Measurements from ENCODE around the gene CDH1. TPM values are rescaled to one million over a fixed set of nuclear protein-coding genes. Genes with fewer than 3 reads are reported as not detected.
A peak's percentile ranks its signal among the peaks of the same experiment; 100 is the strongest.

The CDH1 gene
- polyA plus RNA-seq, 1 of the 3 experiments (the other 2 are of a cell fraction): not detected

DNA sequence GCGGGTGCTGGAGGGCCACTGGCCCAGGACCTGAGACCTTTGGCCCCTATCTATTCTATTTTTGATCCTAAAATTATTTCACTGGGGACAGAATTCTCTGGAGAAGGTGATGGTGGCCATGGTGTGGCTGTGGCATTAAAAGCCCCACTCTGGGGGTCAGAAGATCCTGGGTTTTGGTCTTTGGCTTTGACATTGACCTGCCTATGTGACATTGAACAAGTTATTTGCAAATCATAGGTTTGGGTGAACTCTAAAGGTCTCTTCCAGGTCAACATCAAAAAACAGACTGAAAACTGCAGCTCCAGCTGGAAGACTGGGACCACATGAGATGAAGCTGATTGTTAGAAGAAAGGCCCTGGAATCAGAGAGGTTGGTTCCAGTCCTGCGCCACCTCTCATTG is 2.3 kb upstream of the CDH1 start (continued):
- TF ChIP-seq, protein P1, sequence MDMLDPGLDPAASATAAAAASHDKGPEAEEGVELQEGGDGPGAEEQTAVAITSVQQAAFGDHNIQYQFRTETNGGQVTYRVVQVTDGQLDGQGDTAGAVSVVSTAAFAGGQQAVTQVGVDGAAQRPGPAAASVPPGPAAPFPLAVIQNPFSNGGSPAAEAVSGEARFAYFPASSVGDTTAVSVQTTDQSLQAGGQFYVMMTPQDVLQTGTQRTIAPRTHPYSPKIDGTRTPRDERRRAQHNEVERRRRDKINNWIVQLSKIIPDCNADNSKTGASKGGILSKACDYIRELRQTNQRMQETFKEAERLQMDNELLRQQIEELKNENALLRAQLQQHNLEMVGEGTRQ (IDR thresholded peaks at IDR 0.05; ENCODE audit: borderline replicate concordance, low read depth, low read length): no peak
- TF ChIP-seq RXRA (IDR thresholded peaks at IDR 0.05; ENCODE audit: borderline replicate concordance, low read depth): no peak

DNA sequence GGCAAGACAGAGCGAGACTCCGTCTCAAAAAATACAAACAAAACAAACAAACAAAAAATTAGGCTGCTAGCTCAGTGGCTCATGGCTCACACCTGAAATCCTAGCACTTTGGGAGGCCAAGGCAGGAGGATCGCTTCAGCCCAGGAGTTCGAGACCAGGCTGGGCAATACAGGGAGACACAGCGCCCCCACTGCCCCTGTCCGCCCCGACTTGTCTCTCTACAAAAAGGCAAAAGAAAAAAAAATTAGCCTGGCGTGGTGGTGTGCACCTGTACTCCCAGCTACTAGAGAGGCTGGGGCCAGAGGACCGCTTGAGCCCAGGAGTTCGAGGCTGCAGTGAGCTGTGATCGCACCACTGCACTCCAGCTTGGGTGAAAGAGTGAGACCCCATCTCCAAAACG is 531 bp upstream of the CDH1 start:
- H4K20me1 ChIP-seq (ENCODE audit: insufficient read depth): no peaks in the 10 kb centered on the region
- ChIA-PET CTCF (no interaction called here), POLR2A (no interaction called here)
- H3K79me2 ChIP-seq (ENCODE audit: insufficient read depth): no peaks in the 10 kb centered on the region
- H3K9me3 ChIP-seq: no peaks in the 10 kb centered on the region
- no peaks in the 10 kb centered on the region for H3K36me3 ChIP-seq (replicated peaks in 1 of 2; ENCODE audit: control insufficient read depth in 1 of 2, insufficient read depth in 2 of 2, low read length in 1 of 2)
- no peak overlapping the region for H2AFZ ChIP-seq (ENCODE audit: low read depth)
- H3K9ac ChIP-seq: no peak overlapping the region
- H3F3A ChIP-seq (replicated peaks; ENCODE audit: insufficient read depth): no peaks in the 10 kb centered on the region
- H3K27ac ChIP-seq (ENCODE audit: low read depth in 2 of 2, low read length in 1 of 2): no peak overlapping the region
- no peak overlapping the region for H3K4me3 ChIP-seq (ENCODE audit: low read depth in 2 of 2, low read length in 1 of 2)
- H3K4me2 ChIP-seq: no peak overlapping the region
- WGBS (ENCODE audit: low lambda C conversion rate): 71% methylated on average over 12 of the region's 12 CpGs
- no peaks in the 10 kb centered on the region for H3K9me2 ChIP-seq
- DNase-seq: no peak
- TF ChIP-seq, protein P2, sequence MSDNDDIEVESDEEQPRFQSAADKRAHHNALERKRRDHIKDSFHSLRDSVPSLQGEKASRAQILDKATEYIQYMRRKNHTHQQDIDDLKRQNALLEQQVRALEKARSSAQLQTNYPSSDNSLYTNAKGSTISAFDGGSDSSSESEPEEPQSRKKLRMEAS (IDR thresholded peaks at IDR 0.05; ENCODE audit: low read depth): no peak
- TF ChIP-seq GABPA (IDR thresholded peaks at IDR 0.05; ENCODE audit: low read depth): no peak
- TF ChIP-seq RAD21 (IDR thresholded peaks at IDR 0.05; ENCODE audit: low read length): no peak
- no peak for TF ChIP-seq RFX5 (IDR thresholded peaks at IDR 0.05; ENCODE audit: low read length)
- TF ChIP-seq TEAD4 (IDR thresholded peaks at IDR 0.05; ENCODE audit: borderline replicate concordance, insufficient read depth): no peak
- no peak for TF ChIP-seq GATA2 (CRISPR knock-in tag; IDR thresholded peaks at IDR 0.05)
- peaks cover 0 to 8% of the 10 kb centered on the region in 2 experiments; a peak in 1 of 4 replicates for H3K4me1 ChIP-seq (ENCODE audit: control insufficient read depth in 1 of 2, insufficient read depth in 2 of 2, low read depth in 1 of 2, low read length in 1 of 2)
- peaks cover 16% of the 10 kb centered on the region; the same call in 1 of the 2 replicates for H3K27me3 ChIP-seq (ENCODE audit: insufficient read depth)

DNA sequence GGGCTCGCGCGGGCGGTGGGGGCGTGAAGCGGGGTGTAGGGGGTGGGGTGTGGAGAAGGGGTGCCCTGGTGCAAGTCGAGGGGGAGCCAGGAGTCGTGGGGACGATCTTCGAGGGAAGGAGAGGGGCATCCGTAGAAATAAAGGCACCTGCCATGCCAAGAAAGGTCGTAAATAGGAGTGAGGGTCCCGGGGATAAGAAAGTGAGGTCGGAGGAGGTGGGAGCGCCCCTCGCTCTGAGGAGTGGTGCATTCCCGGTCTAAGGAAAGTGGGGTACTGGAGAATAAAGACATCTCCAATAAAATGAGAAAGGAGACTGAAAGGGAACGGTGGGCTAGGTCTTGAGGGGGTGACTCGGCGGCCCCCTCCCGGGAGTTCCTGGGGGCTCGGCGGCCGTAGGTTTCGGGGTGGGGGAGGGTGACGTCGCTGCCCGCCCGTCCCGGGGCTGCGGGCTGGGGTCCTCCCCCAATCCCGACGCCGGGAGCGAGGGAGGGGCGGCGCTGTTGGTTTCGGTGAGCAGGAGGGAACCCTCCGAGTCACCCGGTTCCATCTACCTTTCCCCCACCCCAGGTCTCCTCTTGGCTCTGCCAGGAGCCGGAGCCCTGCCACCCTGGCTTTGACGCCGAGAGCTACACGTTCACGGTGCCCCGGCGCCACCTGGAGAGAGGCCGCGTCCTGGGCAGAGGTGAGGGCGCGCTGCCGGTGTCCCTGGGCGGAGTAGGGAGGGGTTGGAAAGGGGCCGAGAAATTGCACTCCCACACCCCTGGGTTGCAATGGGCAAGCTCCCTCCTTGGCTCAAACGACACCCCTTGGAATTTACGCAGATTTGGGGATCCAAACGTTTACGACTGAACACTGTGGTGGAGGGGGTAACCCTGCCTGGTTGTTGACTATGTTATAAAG is 888 bp downstream of the CDH1 start:
- H3K4me2 ChIP-seq: no peak overlapping the region
- H3K36me3 ChIP-seq (replicated peaks in 1 of 2; ENCODE audit: control insufficient read depth in 1 of 2, insufficient read depth in 2 of 2, low read length in 1 of 2): no peaks in the 10 kb centered on the region
- H2AFZ ChIP-seq (ENCODE audit: low read depth): no peak overlapping the region
- no peak overlapping the region for H3K27ac ChIP-seq (ENCODE audit: low read depth in 2 of 2, low read length in 1 of 2)
- peaks cover 0 to 8% of the 10 kb centered on the region in 2 experiments; a peak in 1 of 4 replicates for H3K4me1 ChIP-seq (ENCODE audit: control insufficient read depth in 1 of 2, insufficient read depth in 2 of 2, low read depth in 1 of 2, low read length in 1 of 2)
- H3K9ac ChIP-seq: no peak overlapping the region
- no peaks in the 10 kb centered on the region for H3K9me3 ChIP-seq
- WGBS (ENCODE audit: low lambda C conversion rate): 30% methylated on average over 37 of the region's 58 CpGs
- TF ChIP-seq, protein P1 (IDR thresholded peaks at IDR 0.05; ENCODE audit: borderline replicate concordance, low read depth, low read length): no peak
- TF ChIP-seq FOXJ3 (CRISPR knock-in tag; IDR thresholded peaks at IDR 0.05) (no peak), GATA2 (CRISPR knock-in tag; IDR thresholded peaks at IDR 0.05) (no peak)
- H3K27me3 ChIP-seq (ENCODE audit: insufficient read depth): peaks cover 16% of the 10 kb centered on the region; the same call in 1 of the 2 replicates
- ChIA-PET CTCF (interaction anchor here (0.6 to 1.9 kb wide), 3 partner anchors 147 to 209 kb away, joined by 3 to 9 read pairs (median 3); no protein-coding TSS in a partner anchor), POLR2A (no interaction called here)
- no peaks in the 10 kb centered on the region for H4K20me1 ChIP-seq (ENCODE audit: insufficient read depth)
- DNase-seq: peak; percentile 64
- H3F3A ChIP-seq (replicated peaks; ENCODE audit: insufficient read depth): no peaks in the 10 kb centered on the region
- H3K9me2 ChIP-seq: no peaks in the 10 kb centered on the region
- H3K4me3 ChIP-seq (ENCODE audit: low read depth in 2 of 2, low read length in 1 of 2): peak overlapping the region in 1 of 2 experiments; percentile 33; a peak in 1 of 4 replicates
- H3K79me2 ChIP-seq (ENCODE audit: insufficient read depth): no peaks in the 10 kb centered on the region

Data from SK-N-SH (cell line).